ENCODE data around the gene PIP4K2A.

DNA sequence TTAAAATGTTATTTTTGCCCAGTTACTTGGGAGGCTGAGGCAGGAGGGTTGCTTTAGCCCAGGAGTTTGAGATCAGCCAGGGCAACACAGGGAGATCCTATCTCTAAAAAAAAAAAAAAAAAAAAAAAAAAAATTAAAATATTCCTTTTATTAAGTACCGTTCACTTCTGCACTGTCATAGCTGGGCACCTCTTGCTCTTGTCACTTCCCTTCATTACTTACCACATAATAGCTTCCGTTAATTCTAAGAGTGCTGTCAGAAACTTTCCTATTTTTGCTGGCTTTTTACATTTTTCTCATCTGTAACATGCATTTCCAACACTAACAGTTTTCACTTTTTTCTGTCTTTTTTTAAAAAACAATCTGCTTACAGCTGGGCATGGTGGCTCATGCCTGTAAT is 132.9 kb downstream of the PIP4K2A start:
- no peak for TF ChIP-seq HHEX (CRISPR knock-in tag; IDR thresholded peaks at IDR 0.05)
- no peak for TF ChIP-seq KAT2B (IDR thresholded peaks at IDR 0.05; ENCODE audit: borderline replicate concordance, low read depth, low read length)
- no peak for TF ChIP-seq ZNF510 (CRISPR knock-in tag; IDR thresholded peaks at IDR 0.05; ENCODE audit: low read depth)
- TF ChIP-seq TCF7L2 (IDR thresholded peaks at IDR 0.05; ENCODE audit: low read depth, low read length) = no peak
- TF ChIP-seq POLR2A (IDR thresholded peaks at IDR 0.05; ENCODE audit: insufficient read depth in 1 of 2, low read depth in 2 of 2, low read length in 2 of 2) = no peak
- TF ChIP-seq, protein P1, sequence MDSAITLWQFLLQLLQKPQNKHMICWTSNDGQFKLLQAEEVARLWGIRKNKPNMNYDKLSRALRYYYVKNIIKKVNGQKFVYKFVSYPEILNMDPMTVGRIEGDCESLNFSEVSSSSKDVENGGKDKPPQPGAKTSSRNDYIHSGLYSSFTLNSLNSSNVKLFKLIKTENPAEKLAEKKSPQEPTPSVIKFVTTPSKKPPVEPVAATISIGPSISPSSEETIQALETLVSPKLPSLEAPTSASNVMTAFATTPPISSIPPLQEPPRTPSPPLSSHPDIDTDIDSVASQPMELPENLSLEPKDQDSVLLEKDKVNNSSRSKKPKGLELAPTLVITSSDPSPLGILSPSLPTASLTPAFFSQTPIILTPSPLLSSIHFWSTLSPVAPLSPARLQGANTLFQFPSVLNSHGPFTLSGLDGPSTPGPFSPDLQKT (CRISPR knock-in tag; IDR thresholded peaks at IDR 0.05; ENCODE audit: borderline replicate concordance) = no peak
- TF ChIP-seq NFIC (IDR thresholded peaks at IDR 0.05; ENCODE audit: low read length) = no peak
- TF ChIP-seq ZFX (CRISPR knock-in tag; IDR thresholded peaks at IDR 0.05; ENCODE audit: low read depth) = no peak
- no peak for TF ChIP-seq HDAC6 (IDR thresholded peaks at IDR 0.05; ENCODE audit: low read depth, low read length)
- no peak for TF ChIP-seq NFE2L2 (IDR thresholded peaks at IDR 0.05; ENCODE audit: low read length)
- TF ChIP-seq, protein P2, sequence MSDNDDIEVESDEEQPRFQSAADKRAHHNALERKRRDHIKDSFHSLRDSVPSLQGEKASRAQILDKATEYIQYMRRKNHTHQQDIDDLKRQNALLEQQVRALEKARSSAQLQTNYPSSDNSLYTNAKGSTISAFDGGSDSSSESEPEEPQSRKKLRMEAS (IDR thresholded peaks at IDR 0.05) = no peak
- no peak for TF ChIP-seq EP300 (IDR thresholded peaks at IDR 0.05; ENCODE audit: low read depth in 2 of 2, low read length in 2 of 2)
- no peak for TF ChIP-seq EP300 (CRISPR knock-in tag; IDR thresholded peaks at IDR 0.05; ENCODE audit: borderline replicate concordance)
- TF ChIP-seq, protein P3, sequence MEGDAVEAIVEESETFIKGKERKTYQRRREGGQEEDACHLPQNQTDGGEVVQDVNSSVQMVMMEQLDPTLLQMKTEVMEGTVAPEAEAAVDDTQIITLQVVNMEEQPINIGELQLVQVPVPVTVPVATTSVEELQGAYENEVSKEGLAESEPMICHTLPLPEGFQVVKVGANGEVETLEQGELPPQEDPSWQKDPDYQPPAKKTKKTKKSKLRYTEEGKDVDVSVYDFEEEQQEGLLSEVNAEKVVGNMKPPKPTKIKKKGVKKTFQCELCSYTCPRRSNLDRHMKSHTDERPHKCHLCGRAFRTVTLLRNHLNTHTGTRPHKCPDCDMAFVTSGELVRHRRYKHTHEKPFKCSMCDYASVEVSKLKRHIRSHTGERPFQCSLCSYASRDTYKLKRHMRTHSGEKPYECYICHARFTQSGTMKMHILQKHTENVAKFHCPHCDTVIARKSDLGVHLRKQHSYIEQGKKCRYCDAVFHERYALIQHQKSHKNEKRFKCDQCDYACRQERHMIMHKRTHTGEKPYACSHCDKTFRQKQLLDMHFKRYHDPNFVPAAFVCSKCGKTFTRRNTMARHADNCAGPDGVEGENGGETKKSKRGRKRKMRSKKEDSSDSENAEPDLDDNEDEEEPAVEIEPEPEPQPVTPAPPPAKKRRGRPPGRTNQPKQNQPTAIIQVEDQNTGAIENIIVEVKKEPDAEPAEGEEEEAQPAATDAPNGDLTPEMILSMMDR (CRISPR knock-in tag; IDR thresholded peaks at IDR 0.05) = no peak
- no peak for TF ChIP-seq CEBPB (IDR thresholded peaks at IDR 0.05; ENCODE audit: borderline replicate concordance, low read depth, low read length)
